ENCODE data around the gene KIF6. TPM values are rescaled to one million over a fixed set of nuclear protein-coding genes. Genes with fewer than 3 reads are reported as not detected.

Gene KIF6
- total RNA-seq, 1 donor from 2014 or later, result 2.9 TPM

DNA sequence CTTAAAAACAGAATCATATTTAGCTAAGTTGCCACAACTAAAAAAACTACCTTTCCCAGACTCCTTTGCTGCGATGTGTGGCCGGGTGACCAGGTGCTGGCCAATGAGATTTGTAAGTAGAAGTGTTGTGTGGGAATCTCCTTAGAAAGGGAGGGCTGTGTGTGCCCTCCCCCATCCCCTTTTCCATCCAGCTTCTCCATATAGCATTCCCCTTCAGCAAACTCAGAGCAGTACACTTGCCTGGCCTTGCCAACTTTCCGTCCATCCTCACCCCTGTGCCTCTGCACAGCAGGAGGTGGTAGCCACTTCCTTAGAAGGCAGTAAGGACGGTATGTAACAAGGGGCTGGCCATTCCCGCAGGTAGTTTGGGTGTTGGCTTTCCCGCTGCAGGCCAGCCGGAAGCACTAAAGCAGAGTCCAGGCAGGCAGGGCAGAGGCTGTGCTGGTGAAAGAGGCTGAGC, 380.4 kb downstream of the KIF6 start:
- peaks cover 9% of the 10 kb centered on the region for H3K27me3 Mint-ChIP-seq
- no peak overlapping the region for H3K27ac Mint-ChIP-seq
- no peaks in the 10 kb centered on the region for H3K36me3 Mint-ChIP-seq (ENCODE audit: insufficient read depth)
- DNase-seq (ENCODE audit: low spot score, unreplicated experiment), result no peak
- no peaks in the 10 kb centered on the region for H3K9me3 Mint-ChIP-seq (ENCODE audit: low read depth)
- no peaks in the 10 kb centered on the region for H3K4me1 Mint-ChIP-seq (ENCODE audit: low read depth)
- TF ChIP-seq, protein P1, sequence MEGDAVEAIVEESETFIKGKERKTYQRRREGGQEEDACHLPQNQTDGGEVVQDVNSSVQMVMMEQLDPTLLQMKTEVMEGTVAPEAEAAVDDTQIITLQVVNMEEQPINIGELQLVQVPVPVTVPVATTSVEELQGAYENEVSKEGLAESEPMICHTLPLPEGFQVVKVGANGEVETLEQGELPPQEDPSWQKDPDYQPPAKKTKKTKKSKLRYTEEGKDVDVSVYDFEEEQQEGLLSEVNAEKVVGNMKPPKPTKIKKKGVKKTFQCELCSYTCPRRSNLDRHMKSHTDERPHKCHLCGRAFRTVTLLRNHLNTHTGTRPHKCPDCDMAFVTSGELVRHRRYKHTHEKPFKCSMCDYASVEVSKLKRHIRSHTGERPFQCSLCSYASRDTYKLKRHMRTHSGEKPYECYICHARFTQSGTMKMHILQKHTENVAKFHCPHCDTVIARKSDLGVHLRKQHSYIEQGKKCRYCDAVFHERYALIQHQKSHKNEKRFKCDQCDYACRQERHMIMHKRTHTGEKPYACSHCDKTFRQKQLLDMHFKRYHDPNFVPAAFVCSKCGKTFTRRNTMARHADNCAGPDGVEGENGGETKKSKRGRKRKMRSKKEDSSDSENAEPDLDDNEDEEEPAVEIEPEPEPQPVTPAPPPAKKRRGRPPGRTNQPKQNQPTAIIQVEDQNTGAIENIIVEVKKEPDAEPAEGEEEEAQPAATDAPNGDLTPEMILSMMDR (IDR thresholded peaks at IDR 0.05; ENCODE audit: unreplicated experiment), result no peak
- no peak overlapping the region for H3K4me3 Mint-ChIP-seq (ENCODE audit: low read depth)

DNA sequence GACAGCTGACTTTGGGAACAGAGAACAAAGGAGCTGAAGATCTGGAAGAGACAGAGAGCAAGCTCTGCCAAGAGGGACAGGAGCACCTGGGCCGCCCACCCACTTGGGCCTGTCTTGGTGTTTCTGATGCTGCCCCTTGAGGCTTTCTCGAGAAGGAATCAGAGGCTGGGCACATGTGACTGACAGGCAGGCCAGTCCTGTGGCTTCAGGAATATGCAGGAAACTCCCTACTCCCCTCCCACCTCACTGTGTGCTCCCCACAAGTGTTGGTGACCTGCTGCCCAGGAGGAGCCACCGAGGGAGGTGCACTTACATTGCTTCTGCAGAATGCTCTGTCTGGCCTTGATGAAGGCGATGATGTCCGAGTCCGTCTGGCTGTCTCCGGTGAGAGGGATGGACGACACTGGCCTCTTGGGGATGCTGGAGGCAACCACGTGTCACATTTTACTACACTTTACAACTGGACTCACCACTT, 381.8 kb downstream of the KIF6 start:
- Mint-ChIP-seq H3K4me3 (ENCODE audit: low read depth) (no peak overlapping the region), H3K4me1 (ENCODE audit: low read depth) (peaks cover 2% of the 10 kb centered on the region), H3K9me3 (ENCODE audit: low read depth) (no peaks in the 10 kb centered on the region), H3K27me3 (peaks cover 5% of the 10 kb centered on the region), H3K27ac (no peak overlapping the region), H3K36me3 (ENCODE audit: insufficient read depth) (no peaks in the 10 kb centered on the region)
- DNase-seq (ENCODE audit: low spot score, unreplicated experiment), result no peak
- TF ChIP-seq, protein P1 (IDR thresholded peaks at IDR 0.05; ENCODE audit: unreplicated experiment), result no peak

DNA sequence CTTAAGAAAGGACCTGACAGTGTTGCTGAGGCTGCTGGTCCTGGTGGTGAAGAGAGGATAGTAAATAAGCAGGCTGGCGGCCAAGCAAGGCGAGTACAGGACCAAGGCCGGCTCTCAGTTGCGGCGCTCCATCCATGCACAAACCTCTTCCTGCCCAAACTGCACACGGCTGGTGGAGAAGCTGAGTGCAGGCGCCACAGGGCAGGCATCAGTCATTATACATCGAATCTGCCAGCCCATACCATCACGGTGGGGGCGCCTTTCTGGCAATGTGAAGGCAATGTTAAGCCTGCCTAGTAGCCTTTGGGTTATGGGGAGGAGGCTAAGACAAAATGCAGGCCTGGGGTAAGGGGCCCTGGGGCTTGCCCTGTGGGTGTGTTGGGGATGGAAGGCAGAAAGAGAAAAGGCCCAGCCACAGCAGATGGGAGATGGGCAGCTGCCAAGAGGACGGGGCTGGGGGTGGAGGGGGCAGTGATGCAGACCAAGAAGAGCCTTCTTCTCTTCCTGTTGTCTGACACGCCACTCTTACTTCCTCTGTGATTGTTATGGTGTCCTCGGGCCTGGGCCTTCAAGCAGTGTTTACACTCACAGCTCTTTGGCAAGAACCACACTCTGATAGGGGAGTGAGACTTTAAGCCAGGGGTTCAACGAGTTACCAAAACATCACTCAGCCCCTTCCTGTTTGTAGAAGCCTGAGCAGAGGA, 382.4 kb downstream of the KIF6 start:
- H3K9me3 Mint-ChIP-seq (ENCODE audit: low read depth), result no peaks in the 10 kb centered on the region
- peaks cover 7% of the 10 kb centered on the region for H3K4me1 Mint-ChIP-seq (ENCODE audit: low read depth)
- no peak for DNase-seq (ENCODE audit: low spot score, unreplicated experiment)
- TF ChIP-seq, protein P1 (IDR thresholded peaks at IDR 0.05; ENCODE audit: unreplicated experiment), result no peak
- H3K27ac Mint-ChIP-seq, result no peak overlapping the region
- H3K27me3 Mint-ChIP-seq, result peaks cover 7% of the 10 kb centered on the region
- no peaks in the 10 kb centered on the region for H3K36me3 Mint-ChIP-seq (ENCODE audit: insufficient read depth)
- no peak overlapping the region for H3K4me3 Mint-ChIP-seq (ENCODE audit: low read depth)

DNA sequence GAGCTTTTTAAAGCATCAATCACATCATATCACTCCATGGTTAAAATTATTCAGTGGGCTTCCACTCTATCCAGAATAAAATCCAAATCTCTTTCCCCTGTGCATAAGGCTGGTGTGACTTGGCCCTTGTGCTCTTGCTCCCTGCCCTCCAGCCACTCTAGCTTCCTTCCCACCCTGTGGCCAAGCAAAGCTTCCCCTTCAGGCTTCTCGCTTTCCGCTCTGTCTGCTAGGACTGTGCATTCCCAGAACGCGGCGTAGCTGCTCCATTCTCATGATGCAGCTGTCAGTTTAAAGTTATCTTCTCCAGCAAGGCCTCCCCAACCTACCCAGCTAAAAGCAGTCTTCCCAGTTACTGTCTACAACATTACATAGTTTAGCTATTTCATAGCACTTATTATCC, 383.3 kb downstream of the KIF6 start:
- Mint-ChIP-seq H3K4me3 (ENCODE audit: low read depth) (no peak overlapping the region), H3K4me1 (ENCODE audit: low read depth) (peaks cover 7% of the 10 kb centered on the region), H3K27me3 (peaks cover 10% of the 10 kb centered on the region), H3K9me3 (ENCODE audit: low read depth) (no peaks in the 10 kb centered on the region), H3K27ac (no peak overlapping the region), H3K36me3 (ENCODE audit: insufficient read depth) (no peaks in the 10 kb centered on the region)
- DNase-seq (ENCODE audit: low spot score, unreplicated experiment), result no peak
- TF ChIP-seq, protein P1 (IDR thresholded peaks at IDR 0.05; ENCODE audit: unreplicated experiment), result no peak

DNA sequence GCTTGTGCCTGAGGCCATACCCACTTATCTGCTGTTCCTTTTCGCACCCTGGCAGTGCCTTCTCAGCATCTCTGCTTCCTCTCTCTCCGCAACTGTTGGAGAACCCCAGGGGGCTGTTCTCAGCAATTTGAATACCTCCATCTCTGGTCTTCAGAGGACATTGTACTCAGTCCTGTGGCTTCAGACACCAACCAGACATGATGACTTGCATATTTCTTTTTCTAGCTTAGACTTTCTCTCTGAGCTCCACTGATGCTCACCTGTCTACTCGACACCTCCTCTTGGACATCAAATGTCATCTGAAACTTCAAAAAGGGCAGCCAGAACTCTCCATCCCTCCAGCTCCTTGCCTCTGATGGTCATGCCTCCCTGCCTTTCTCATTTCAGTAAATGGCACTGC, 383.9 kb downstream of the KIF6 start:
- H3K27me3 Mint-ChIP-seq, result peaks cover 16% of the 10 kb centered on the region

More for the DNA sequence above, 383.9 kb downstream of the KIF6 start:
- Mint-ChIP-seq H3K4me3 (ENCODE audit: low read depth) (no peak overlapping the region), H3K4me1 (ENCODE audit: low read depth) (peaks cover 7% of the 10 kb centered on the region), H3K27ac (no peak overlapping the region), H3K36me3 (ENCODE audit: insufficient read depth) (no peaks in the 10 kb centered on the region), H3K9me3 (ENCODE audit: low read depth) (no peaks in the 10 kb centered on the region)
- TF ChIP-seq, protein P1 (IDR thresholded peaks at IDR 0.05; ENCODE audit: unreplicated experiment), result no peak
- no peak for DNase-seq (ENCODE audit: low spot score, unreplicated experiment)

Measured in progenitor cell of endocrine pancreas (in vitro differentiated cells).